ENCODE results near the gene DKKL1.

DKKL1 gene

GRCh38 chr19:49390131-49390928 lies 26.7 kb downstream of the DKKL1 start:
- H3K4me3 Mint-ChIP-seq = no peak overlapping the region
- H3K27me3 Mint-ChIP-seq (ENCODE audit: low read depth) = peaks cover 24% of the 10 kb centered on the region
- no peaks in the 10 kb centered on the region for H3K9me3 Mint-ChIP-seq
- H3K27ac Mint-ChIP-seq = no peak overlapping the region
- no peak for TF ChIP-seq CTCF (IDR thresholded peaks at IDR 0.05; ENCODE audit: unreplicated experiment in 3 of 3)
- H3K36me3 Mint-ChIP-seq (ENCODE audit: low read depth) = no peaks in the 10 kb centered on the region
- H3K4me1 Mint-ChIP-seq = peaks cover 6% of the 10 kb centered on the region

GRCh38 chr19:49390929-49391359 lies 27.3 kb downstream of the DKKL1 start:
- H3K4me1 Mint-ChIP-seq = peaks cover 6% of the 10 kb centered on the region
- no peaks in the 10 kb centered on the region for H3K36me3 Mint-ChIP-seq (ENCODE audit: low read depth)
- H3K27me3 Mint-ChIP-seq (ENCODE audit: low read depth) = peaks cover 24% of the 10 kb centered on the region
- TF ChIP-seq CTCF (IDR thresholded peaks at IDR 0.05; ENCODE audit: unreplicated experiment in 3 of 3) = no peak
- no peaks in the 10 kb centered on the region for H3K9me3 Mint-ChIP-seq
- no peak overlapping the region for H3K27ac Mint-ChIP-seq
- H3K4me3 Mint-ChIP-seq = no peak overlapping the region

GRCh38 chr19:49391581-49392399 lies 28.1 kb downstream of the DKKL1 start:
- peaks cover 24% of the 10 kb centered on the region for H3K27me3 Mint-ChIP-seq (ENCODE audit: low read depth)
- peak; percentile 85 to 88 (median 87) for TF ChIP-seq CTCF (IDR thresholded peaks at IDR 0.05; ENCODE audit: unreplicated experiment in 3 of 3)
- peaks cover 6% of the 10 kb centered on the region for H3K4me1 Mint-ChIP-seq
- no peak overlapping the region for H3K4me3 Mint-ChIP-seq
- H3K9me3 Mint-ChIP-seq = no peaks in the 10 kb centered on the region
- H3K36me3 Mint-ChIP-seq (ENCODE audit: low read depth) = no peaks in the 10 kb centered on the region
- peak overlapping the region in 1 of 3 experiments; percentile 55 for H3K27ac Mint-ChIP-seq

GRCh38 chr19:49393881-49394280 lies 30.2 kb downstream of the DKKL1 start:
- Mint-ChIP-seq H3K27ac (no peak overlapping the region), H3K4me1 (peaks cover 24% of the 10 kb centered on the region), H3K27me3 (ENCODE audit: low read depth) (peaks cover 21% of the 10 kb centered on the region), H3K4me3 (no peak overlapping the region), H3K36me3 (ENCODE audit: low read depth) (no peaks in the 10 kb centered on the region), H3K9me3 (no peaks in the 10 kb centered on the region)
- no peak for TF ChIP-seq CTCF (IDR thresholded peaks at IDR 0.05; ENCODE audit: unreplicated experiment in 3 of 3)

- peaks cover 13% of the 10 kb centered on the region for H3K27me3 Mint-ChIP-seq (ENCODE audit: low read depth)
- H3K9me3 Mint-ChIP-seq = no peaks in the 10 kb centered on the region
- H3K27ac Mint-ChIP-seq = no peak overlapping the region
- TF ChIP-seq CTCF (IDR thresholded peaks at IDR 0.05; ENCODE audit: unreplicated experiment in 3 of 3) = no peak
- peaks cover 26% of the 10 kb centered on the region for H3K4me1 Mint-ChIP-seq
- no peaks in the 10 kb centered on the region for H3K36me3 Mint-ChIP-seq (ENCODE audit: low read depth)
- no peak overlapping the region for H3K4me3 Mint-ChIP-seq
Measured at GRCh38 chr19:49395581-49396407, 32.1 kb downstream of the DKKL1 start.

Data from nephron (organoid).